Esophagus muscularis mucosa (tissue), 4 donors: ENCODE measurements around the gene KRTAP10-4. TPM values are rescaled to one million over a fixed set of nuclear protein-coding genes. Genes with fewer than 3 reads are reported as not detected.
"Not testable (repeated sequence)": the region's sequence is repeated elsewhere in the genome, so short reads cannot be mapped to it uniquely, and the experiment has no call there.

Experiments
- DNase-seq: peaks from one replicate; pipeline ENCODE4 v3.0.0-alpha.2; 2017; ENCODE audit errors: extremely low spot score
- H3K27ac ChIP-seq, 4 donors: fragments of 200-600 bp; sonication (generic); replicated peaks in 1 of 4; 1 replicate in 3 of 4; 2 replicates in 1 of 4; pipeline ENCODE4 v1.5.1; 2016 to 2019; ENCODE audit warnings: mild to moderate bottlenecking in 1 of 4
- H3K27me3 ChIP-seq, 4 donors: fragments of 200-600 bp; sonication (generic); one replicate each; pipeline versions ENCODE4 v1.5.1 to v1.6.0; 2016 to 2019
- H3K36me3 ChIP-seq, 4 donors: fragments of 200-600 bp; sonication (generic); one replicate each; pipeline ENCODE4 v1.5.1; 2016 to 2019
- H3K4me1 ChIP-seq, 4 donors: fragments of 200-600 bp; sonication (generic); one replicate each; pipeline ENCODE4 v1.5.1; 2016 to 2019
- H3K4me3 ChIP-seq, 4 donors: fragments of 200-600 bp; sonication (generic); 1 replicate in 2 of 4; 2 replicates in 2 of 4; pipeline ENCODE4 v1.5.1; 2016 to 2019; ENCODE audit warnings: mild to moderate bottlenecking in 4 of 4, moderate library complexity in 1 of 4
- H3K9me3 ChIP-seq, 4 donors: fragments of 200-600 bp; sonication (generic); 1 replicate in 3 of 4; 2 replicates in 1 of 4; pipeline ENCODE4 v1.5.1; 2016 to 2019
- EP300 ChIP-seq: sonication (generic); formaldehyde crosslinking; IDR thresholded peaks from one replicate; pipeline ENCODE4 v1.6.1; 2017; ENCODE audit warnings: antibody characterized with exemption
- POLR2A ChIP-seq: fragments of 450-650 bp; IDR thresholded peaks from one replicate; pipeline ENCODE4 v1.6.1; 2017; ENCODE audit warnings: antibody characterized with exemption, moderate library complexity, mild to moderate bottlenecking, low read depth
- POLR2AphosphoS5 ChIP-seq, 2 donors: sonication (generic); formaldehyde crosslinking; IDR thresholded peaks; one replicate each; pipeline ENCODE4 v1.6.1; 2017; ENCODE audit warnings: antibody characterized with exemption in 2 of 2
- WGBS: methylation state at CpG from one replicate; pipeline ENCODE4 v1.1.5; 2018; 5-methylcytosine and 5-hydroxymethylcytosine counted together
- intact Hi-C: fragments of 100-400 bp; cut with DNase I; formaldehyde crosslinking; loops from one replicate; pipeline ENCODE4 v1.15.1; 2023
- total RNA-seq, 4 donors: library from RNA; depleted of rRNA; stranded (reverse); fragments of >200 nt; gene quantifications; one replicate each; pipeline versions ENCODE4 v1.1.0 to v1.2.1, GENCODE V29; 2016
- TF ChIP-seq, protein P1 (sequence below), 3 experiments: fragments of 200-600 bp in 2 of 3; fragments of 450-650 bp in 1 of 3; sonication (generic) in 2 of 3; IDR thresholded peaks; one replicate each; pipeline ENCODE4 v1.5.1; 2017 to 2019; ENCODE audit warnings: antibody characterized with exemption in 3 of 3, mild to moderate bottlenecking in 2 of 3, moderate library complexity in 1 of 3

KRTAP10-4 gene
- total RNA-seq, 4 donors from 2014 or later: not detected

- intact Hi-C loops: no loop called here
These were observed 20.8 kb upstream of the KRTAP10-4 start for GRCh38 chr21:44552681-44553080.

GRCh38 chr21:44555200-44555875 is 18.2 kb upstream of the KRTAP10-4 start:
- no peaks in the 10 kb centered on the region for H3K36me3 ChIP-seq
- no peaks in the 10 kb centered on the region for H3K4me1 ChIP-seq
- intact Hi-C loops: no loop called here
- H3K27ac ChIP-seq: no peak overlapping the region
- H3K27me3 ChIP-seq: peaks cover 0 to 47% (median 0%) of the 10 kb centered on the region in 4 donors
- no peak overlapping the region for H3K4me3 ChIP-seq
- peaks cover 0 to 12% (median 2%) of the 10 kb centered on the region in 4 donors for H3K9me3 ChIP-seq
- TF ChIP-seq, protein P1, sequence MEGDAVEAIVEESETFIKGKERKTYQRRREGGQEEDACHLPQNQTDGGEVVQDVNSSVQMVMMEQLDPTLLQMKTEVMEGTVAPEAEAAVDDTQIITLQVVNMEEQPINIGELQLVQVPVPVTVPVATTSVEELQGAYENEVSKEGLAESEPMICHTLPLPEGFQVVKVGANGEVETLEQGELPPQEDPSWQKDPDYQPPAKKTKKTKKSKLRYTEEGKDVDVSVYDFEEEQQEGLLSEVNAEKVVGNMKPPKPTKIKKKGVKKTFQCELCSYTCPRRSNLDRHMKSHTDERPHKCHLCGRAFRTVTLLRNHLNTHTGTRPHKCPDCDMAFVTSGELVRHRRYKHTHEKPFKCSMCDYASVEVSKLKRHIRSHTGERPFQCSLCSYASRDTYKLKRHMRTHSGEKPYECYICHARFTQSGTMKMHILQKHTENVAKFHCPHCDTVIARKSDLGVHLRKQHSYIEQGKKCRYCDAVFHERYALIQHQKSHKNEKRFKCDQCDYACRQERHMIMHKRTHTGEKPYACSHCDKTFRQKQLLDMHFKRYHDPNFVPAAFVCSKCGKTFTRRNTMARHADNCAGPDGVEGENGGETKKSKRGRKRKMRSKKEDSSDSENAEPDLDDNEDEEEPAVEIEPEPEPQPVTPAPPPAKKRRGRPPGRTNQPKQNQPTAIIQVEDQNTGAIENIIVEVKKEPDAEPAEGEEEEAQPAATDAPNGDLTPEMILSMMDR (IDR thresholded peaks at IDR 0.05): no peak
- TF ChIP-seq POLR2A: no peak
- TF ChIP-seq EP300: no peak
- no peak for TF ChIP-seq POLR2AphosphoS5 (IDR thresholded peaks at IDR 0.05)
- 69% methylated on average over 13 of the region's 13 CpGs for WGBS
- peak; percentile 88 for DNase-seq

More at GRCh38 chr21:44552681-44553080, 20.8 kb upstream of the KRTAP10-4 start:
- TF ChIP-seq POLR2A: no peak
- TF ChIP-seq, protein P1 (IDR thresholded peaks at IDR 0.05): no peak
- no peak for TF ChIP-seq EP300
- TF ChIP-seq POLR2AphosphoS5 (IDR thresholded peaks at IDR 0.05): no peak
- Histone ChIP-seq H3K27ac (no peak overlapping the region), H3K4me1 (peaks cover 0 to 10% (median 9%) of the 10 kb centered on the region in 4 donors), H3K27me3 (peaks cover 0 to 60% (median 0%) of the 10 kb centered on the region in 4 donors), H3K4me3 (no peak overlapping the region), H3K9me3 (peaks cover 0 to 6% (median 0%) of the 10 kb centered on the region in 4 donors), H3K36me3 (no peaks in the 10 kb centered on the region)
- 79% methylated on average over 7 of the region's 13 CpGs for WGBS
- DNase-seq: peak; percentile 64

GRCh38 chr21:44556879-44557278 is 16.6 kb upstream of the KRTAP10-4 start:
- Histone ChIP-seq H3K4me1 (no peaks in the 10 kb centered on the region), H3K9me3 (peaks cover 0 to 12% (median 2%) of the 10 kb centered on the region in 4 donors), H3K27ac (no peak overlapping the region), H3K27me3 (peaks cover 0 to 37% (median 0%) of the 10 kb centered on the region in 4 donors), H3K36me3 (no peaks in the 10 kb centered on the region), H3K4me3 (no peak overlapping the region)
- intact Hi-C loops: no loop called here
- 84% methylated on average over 9 of the region's 9 CpGs for WGBS
- TF ChIP-seq, protein P1 (IDR thresholded peaks at IDR 0.05): no peak
- TF ChIP-seq POLR2AphosphoS5 (IDR thresholded peaks at IDR 0.05): no peak
- TF ChIP-seq POLR2A: no peak
- TF ChIP-seq EP300: no peak
- DNase-seq: peak; percentile 78

- no peaks in the 10 kb centered on the region for H3K36me3 ChIP-seq
- DNase-seq: peak; percentile 90
- H3K9me3 ChIP-seq: peaks cover 0 to 15% (median 4%) of the 10 kb centered on the region in 4 donors
These were observed 15.8 kb upstream of the KRTAP10-4 start for GRCh38 chr21:44557491-44558328.

DNA sequence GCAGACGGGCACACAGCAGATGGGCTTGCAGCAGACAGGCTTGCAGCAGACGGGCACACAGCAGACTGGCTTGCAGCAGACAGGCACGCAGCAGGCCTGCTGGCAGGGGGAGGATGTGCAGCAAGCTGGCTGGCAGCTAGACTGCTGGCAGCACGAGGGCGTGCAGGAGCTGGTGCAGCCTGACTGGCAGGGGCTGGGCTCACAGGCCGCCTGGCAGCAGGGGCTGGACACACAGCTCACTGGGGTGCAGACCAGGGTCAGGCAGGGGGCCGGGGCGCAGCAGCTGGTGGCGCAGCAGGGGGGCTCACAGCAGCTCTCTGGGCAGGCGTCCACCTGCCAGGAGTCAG is 15.2 kb upstream of the KRTAP10-4 start:
- Histone ChIP-seq H3K9me3 (peaks cover 0 to 18% (median 4%) of the 10 kb centered on the region in 4 donors), H3K27me3 (peaks cover 0 to 34% (median 0%) of the 10 kb centered on the region in 4 donors)
- H3K4me3 ChIP-seq, H3K4me1 ChIP-seq, intact Hi-C loops, H3K27ac ChIP-seq, DNase-seq, H3K36me3 ChIP-seq: not testable (repeated sequence)
- 75% methylated on average over 10 of the region's 10 CpGs for WGBS

More at GRCh38 chr21:44557491-44558328, 15.8 kb upstream of the KRTAP10-4 start:
- Histone ChIP-seq H3K4me1 (no peaks in the 10 kb centered on the region), H3K27ac (no peak overlapping the region), H3K4me3 (no peak overlapping the region), H3K27me3 (peaks cover 0 to 34% (median 0%) of the 10 kb centered on the region in 4 donors)
- 68% methylated on average over 30 of the region's 30 CpGs for WGBS
- TF ChIP-seq, protein P1 (IDR thresholded peaks at IDR 0.05): no peak
- TF ChIP-seq POLR2AphosphoS5 (IDR thresholded peaks at IDR 0.05) (no peak), POLR2A (no peak), EP300 (no peak)
- intact Hi-C loops: no loop called here
